B cell (primary cell): ENCODE results near the gene PTPRN2.

ENCODE experiments used
- EZH2 ChIP-seq: IDR thresholded peaks from 2 replicates; pipeline ENCODE4 v1.6.1; 2012; ENCODE audit warnings: borderline replicate concordance, low read depth, mild to moderate bottlenecking, moderate library complexity, low read length; ENCODE audit not compliant: insufficient read depth, poor library complexity, severe bottlenecking
- TF ChIP-seq, protein P1 (sequence below): fragments of 200-600 bp; IDR thresholded peaks from one replicate; pipeline ENCODE4 v1.8.0; 2022; ENCODE audit warnings: antibody characterized with exemption, mild to moderate bottlenecking

DNA sequence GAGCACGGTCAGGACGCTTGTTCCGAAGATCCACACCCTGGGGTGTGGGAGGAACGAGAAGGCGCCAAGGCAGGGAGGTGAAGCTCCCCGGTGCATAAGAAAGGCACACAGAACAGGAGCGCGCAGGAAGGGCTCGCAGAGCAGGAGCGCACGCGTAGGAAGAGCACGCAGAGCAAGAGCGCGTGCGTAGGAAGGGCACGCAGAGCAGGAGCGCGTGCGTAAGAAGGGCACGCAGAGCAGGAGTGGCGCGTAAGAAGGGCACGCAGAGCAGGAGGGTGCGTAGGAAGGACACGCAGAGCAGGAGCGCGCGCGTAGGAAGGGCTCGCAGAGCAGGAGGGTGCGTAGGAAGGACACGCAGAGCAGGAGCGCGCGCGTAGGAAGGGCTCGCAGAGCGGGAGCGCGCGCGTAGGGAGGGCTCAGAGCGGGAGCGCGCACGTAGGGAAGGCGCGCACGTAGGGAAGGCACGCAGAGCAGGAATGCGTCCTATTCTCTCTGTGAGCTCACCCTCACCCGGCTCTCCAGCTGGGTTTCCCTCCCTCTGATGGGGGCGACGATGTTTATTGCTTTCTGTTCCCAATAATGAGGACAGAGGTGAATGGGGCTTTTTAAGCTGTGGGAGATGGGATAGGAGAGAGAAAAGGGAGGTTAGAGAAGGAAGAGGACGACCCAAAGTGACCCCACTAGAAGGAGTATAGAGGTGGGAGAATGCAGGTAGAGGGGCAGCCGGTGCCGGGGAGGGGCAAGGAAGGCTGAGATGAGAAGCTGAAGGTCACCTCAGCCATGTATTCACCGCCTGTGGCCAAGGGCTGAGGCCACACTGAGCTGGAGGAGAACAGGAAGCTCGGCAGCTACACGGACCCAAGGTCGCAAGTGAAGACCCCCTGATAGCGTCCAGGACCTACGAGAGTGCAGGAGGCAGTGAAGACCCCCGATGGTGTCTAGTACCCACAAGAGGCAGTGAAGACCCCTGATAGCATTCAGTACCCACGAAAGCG lies 423.2 kb downstream of the PTPRN2 start:
- TF ChIP-seq, protein P1, sequence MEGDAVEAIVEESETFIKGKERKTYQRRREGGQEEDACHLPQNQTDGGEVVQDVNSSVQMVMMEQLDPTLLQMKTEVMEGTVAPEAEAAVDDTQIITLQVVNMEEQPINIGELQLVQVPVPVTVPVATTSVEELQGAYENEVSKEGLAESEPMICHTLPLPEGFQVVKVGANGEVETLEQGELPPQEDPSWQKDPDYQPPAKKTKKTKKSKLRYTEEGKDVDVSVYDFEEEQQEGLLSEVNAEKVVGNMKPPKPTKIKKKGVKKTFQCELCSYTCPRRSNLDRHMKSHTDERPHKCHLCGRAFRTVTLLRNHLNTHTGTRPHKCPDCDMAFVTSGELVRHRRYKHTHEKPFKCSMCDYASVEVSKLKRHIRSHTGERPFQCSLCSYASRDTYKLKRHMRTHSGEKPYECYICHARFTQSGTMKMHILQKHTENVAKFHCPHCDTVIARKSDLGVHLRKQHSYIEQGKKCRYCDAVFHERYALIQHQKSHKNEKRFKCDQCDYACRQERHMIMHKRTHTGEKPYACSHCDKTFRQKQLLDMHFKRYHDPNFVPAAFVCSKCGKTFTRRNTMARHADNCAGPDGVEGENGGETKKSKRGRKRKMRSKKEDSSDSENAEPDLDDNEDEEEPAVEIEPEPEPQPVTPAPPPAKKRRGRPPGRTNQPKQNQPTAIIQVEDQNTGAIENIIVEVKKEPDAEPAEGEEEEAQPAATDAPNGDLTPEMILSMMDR, result no peak
- TF ChIP-seq EZH2, result no peak
